ENCODE measurements around the gene XRCC3.

DNA sequence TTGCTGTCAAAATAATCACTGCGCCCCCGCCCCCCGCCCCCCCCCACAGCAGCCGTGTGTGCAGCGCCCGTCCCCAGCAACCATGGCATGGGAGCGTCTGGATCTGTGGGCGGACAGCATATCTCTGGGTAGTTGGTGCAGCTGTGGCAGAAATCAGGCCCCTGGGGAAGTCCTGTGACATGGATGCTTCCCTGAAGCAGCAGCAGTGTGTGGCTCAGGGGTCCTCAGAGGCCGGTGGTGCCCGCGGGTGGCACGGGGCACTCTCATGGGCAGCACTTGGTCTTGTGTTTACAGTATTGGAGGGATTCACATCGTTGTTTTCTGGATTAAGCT, 19.2 kb downstream of the XRCC3 start:
- TF ChIP-seq, protein P1, sequence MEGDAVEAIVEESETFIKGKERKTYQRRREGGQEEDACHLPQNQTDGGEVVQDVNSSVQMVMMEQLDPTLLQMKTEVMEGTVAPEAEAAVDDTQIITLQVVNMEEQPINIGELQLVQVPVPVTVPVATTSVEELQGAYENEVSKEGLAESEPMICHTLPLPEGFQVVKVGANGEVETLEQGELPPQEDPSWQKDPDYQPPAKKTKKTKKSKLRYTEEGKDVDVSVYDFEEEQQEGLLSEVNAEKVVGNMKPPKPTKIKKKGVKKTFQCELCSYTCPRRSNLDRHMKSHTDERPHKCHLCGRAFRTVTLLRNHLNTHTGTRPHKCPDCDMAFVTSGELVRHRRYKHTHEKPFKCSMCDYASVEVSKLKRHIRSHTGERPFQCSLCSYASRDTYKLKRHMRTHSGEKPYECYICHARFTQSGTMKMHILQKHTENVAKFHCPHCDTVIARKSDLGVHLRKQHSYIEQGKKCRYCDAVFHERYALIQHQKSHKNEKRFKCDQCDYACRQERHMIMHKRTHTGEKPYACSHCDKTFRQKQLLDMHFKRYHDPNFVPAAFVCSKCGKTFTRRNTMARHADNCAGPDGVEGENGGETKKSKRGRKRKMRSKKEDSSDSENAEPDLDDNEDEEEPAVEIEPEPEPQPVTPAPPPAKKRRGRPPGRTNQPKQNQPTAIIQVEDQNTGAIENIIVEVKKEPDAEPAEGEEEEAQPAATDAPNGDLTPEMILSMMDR (IDR thresholded peaks at IDR 0.05): no peak
- no peak for TF ChIP-seq POLR2A (IDR thresholded peaks at IDR 0.05)
